Measurements from ENCODE around the gene STK24.

The STK24 gene

GRCh38 chr13:98486412-98486811, 90.5 kb downstream of the STK24 start:
- no peak for DNase-seq

GRCh38 chr13:98485561-98485960, 91.3 kb downstream of the STK24 start:
- DNase-seq, result no peak

- no peak for DNase-seq
These were observed 92.4 kb downstream of the STK24 start for GRCh38 chr13:98484289-98485219.

GRCh38 chr13:98483601-98484288, 93.2 kb downstream of the STK24 start:
- no peak for DNase-seq

GRCh38 chr13:98482476-98483444, 94.1 kb downstream of the STK24 start:
- DNase-seq, result no peak

GRCh38 chr13:98480915-98481877, 95.7 kb downstream of the STK24 start:
- no peak for DNase-seq

- no peak for DNase-seq
These were observed 97.4 kb downstream of the STK24 start for GRCh38 chr13:98479496-98480003.

GRCh38 chr13:98478189-98479129, 98.4 kb downstream of the STK24 start:
- no peak for DNase-seq

- DNase-seq, result no peak
These were observed 100.4 kb downstream of the STK24 start for GRCh38 chr13:98476538-98476966.

- no peak for DNase-seq
These were observed 100.8 kb downstream of the STK24 start for GRCh38 chr13:98476106-98476505.

- DNase-seq, result no peak
These were observed 101.4 kb downstream of the STK24 start for GRCh38 chr13:98475522-98475921.

- DNase-seq, result no peak
These were observed 102.1 kb downstream of the STK24 start for GRCh38 chr13:98474761-98475160.

GRCh38 chr13:98474292-98474691, 102.6 kb downstream of the STK24 start:
- no peak for DNase-seq

- DNase-seq, result no peak
These were observed 103.1 kb downstream of the STK24 start for GRCh38 chr13:98473788-98474144.

GRCh38 chr13:98473135-98473787, 103.6 kb downstream of the STK24 start:
- DNase-seq, result no peak

- no peak for DNase-seq
These were observed 105.0 kb downstream of the STK24 start for GRCh38 chr13:98471934-98472333.

GRCh38 chr13:98470920-98471319, 106.0 kb downstream of the STK24 start:
- no peak for DNase-seq

GRCh38 chr13:98468929-98469328, 108.0 kb downstream of the STK24 start:
- DNase-seq, result no peak

- DNase-seq, result no peak
These were observed 108.5 kb downstream of the STK24 start for GRCh38 chr13:98468361-98468760.
